HG02588 (cell line): Measurements from ENCODE around the gene SEPTIN12.
A peak's percentile ranks its signal among the peaks of the same experiment; 100 is the strongest.
"Not testable (repeated sequence)": the region's sequence is repeated elsewhere in the genome, so short reads cannot be mapped to it uniquely, and the experiment has no call there.

Source experiments
- ATAC-seq: cut with Tn5 transposase; IDR thresholded peaks from one replicate; pipeline ENCODE4 v1.9.1; 2021; ENCODE audit warnings: mild to moderate bottlenecking, moderate library complexity; ENCODE audit not compliant: unreplicated experiment

Gene SEPTIN12

DNA sequence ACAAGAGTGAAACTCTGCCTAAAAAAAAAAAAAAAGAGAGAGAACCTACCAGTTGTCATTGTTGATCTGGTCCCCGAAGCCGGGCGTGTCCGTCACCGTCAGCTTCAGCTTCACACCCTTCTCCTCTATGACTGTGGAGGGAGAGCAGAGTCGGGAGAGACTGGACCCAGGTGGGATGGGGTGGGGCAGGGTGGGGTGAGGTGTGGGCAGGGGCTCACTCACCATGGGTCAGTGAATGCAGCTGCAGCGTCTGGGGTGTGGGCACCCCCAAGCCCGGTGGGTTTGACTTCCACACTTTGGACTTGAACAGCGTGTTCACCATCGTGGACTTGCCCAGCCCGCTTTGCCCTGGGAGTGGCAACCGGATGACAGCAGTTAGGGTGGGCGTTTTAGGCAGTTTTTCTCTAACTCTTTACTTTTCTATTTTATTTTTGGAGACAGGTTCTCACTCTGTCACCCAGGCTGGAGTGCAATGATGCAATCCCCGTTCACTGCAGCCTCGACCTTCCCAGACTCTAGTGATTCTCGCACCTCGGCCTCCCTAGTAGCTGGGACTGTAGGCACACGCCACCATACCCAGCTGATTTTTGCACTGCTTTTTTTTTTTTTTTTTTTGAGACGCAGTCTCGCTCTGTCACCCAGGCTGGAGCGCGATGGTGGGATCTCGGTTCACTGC, 2.2 kb downstream of the SEPTIN12 start:
- ATAC-seq = no peak

DNA sequence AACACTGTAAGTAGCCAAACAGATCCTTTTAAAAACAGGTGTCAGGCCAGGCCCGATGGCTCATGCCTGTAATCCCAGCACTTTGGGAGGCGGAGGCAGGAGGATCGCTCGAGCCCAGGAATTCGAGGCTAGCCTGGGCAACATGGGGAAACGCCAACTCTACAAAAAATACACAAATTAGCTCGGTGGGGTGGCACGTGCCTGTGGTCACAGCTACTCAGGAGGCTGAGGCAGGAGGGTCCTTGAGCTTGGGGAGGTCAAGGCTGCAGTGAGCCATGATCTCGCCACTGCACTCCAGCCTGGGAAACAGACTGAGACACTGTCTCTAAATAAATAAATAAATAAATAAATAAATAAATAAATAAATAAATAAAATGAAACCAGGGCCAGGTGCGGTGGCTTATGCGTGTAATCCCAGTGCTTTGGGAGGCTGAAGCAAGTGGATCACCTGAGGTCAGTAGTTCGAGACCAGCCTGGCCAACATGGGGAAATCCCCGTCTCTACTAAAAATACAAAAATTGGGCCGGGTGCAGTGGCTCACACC, 3.6 kb downstream of the SEPTIN12 start:
- ATAC-seq = not testable (repeated sequence)

DNA sequence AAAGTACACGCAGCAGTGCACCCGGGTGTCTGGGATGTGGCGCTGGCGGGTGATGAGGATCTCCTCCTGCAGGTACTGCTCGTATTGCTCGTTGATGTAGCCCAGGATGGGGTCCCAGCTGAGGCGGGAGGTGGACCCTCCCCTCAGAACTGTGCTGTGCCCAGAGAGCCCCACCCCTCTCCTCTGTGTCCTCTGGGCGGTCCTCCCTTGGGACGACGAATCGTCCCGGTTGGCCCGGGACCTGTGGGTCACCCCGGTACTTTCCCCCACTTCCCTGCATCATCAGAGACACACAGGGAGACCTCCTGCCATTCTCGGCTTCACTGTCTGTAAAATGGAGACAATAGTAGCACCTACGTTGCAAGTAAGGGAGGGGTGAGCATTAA, 4.2 kb downstream of the SEPTIN12 start:
- ATAC-seq = no peak

DNA sequence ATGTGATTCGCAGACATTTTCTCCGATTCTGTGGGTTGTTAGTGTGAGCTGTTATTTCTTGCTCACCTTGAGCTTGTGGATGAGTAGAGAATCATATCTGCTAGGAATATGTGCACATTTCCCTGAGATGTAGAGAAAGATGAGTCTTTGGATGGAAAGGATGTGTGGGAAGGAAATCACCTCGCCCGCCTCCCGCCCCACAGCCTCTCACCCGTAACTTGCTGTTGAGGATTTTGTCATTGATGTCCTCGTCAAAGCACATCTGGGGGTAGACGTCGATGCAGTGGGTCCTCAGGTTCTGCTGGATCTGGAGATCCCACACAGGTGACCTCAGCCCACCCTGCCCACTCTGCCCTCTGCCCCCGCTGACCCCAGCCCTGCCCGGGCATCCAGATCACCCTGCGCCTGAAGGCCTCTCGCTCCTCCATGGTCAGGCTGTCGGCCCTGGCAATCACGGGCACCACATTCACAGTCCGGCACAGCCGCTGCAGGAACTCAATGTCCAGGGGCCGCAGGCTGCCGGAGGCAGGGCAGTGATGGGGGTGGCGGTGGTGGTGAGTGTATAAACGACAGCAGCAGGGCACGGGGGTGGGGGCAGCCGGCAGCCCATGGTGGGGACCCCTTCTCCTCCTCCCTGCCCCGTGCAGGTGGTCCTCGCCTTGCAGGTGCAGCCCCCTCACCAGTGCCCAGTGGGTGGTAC, 4.7 kb downstream of the SEPTIN12 start:
- ATAC-seq = no peak

DNA sequence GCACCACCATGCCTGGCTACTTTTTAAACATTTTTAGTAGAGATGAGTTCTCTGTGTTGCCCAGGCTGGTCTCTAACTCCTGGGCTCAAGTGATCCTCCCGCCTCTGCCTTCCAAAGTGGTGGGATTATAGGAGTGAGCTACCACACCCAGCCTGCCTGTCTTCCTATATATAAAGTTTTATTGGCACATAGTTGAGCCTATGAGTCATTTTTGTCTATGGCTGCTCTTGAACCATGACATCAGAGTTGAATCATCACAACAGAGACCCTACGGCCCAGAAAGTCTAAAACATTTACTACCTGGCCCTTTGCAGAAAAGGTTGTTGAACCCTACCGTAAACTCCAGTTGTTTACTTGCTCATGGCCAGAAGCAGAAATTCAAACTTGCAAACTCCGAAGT, 7.9 kb downstream of the SEPTIN12 start:
- ATAC-seq = no peak

DNA sequence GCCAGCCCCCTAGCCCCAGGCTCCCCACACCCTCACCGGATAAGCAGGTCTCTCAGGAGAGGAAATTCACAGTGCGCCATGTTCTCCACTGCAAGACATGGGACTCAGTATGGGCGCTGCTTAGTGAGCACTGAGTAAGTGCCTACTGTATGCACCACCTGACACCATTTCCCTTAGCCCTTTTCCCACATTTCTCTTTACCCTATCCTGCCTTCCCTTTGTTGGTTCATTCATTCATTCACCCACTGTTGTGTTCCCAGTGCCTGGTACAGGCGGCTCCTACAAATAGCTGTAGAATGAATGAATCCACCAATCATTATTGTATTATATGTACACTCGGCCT, 10.1 kb downstream of the SEPTIN12 start:
- no peak for ATAC-seq

DNA sequence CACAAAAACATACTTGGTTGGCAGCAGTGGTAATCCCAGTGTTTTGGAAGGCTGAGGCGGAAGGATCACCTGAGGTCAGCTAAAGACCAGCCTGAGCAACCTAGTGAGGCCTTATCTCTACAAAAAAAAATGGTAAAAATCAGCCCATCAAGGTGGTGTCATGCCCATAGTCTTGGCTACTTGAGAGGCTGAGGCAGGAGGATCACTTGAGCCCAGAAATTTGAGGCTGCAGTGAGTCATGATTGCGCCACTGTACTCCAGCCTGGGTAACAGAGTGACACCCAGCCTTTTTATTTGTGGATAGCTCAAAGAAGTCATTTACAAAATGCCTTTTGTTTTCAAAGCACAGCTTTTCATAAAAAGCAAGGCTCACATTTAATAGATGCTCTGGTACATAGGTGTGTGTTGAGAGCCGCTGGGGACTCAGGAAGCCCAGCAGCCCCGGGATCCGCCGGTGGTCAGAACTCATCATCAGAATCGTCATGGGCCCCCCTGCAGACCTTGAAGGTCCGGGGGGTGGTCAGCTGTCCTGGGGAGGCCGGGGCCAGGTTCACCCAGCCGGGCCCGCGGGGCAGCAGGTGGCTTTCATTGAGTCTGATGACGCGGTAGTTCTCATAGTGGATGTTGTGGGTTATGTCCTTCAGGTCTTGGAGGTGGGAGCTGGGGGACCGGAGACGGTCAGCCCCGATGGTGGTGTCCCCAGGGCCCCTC, 10.7 kb downstream of the SEPTIN12 start:
- ATAC-seq = no peak

DNA sequence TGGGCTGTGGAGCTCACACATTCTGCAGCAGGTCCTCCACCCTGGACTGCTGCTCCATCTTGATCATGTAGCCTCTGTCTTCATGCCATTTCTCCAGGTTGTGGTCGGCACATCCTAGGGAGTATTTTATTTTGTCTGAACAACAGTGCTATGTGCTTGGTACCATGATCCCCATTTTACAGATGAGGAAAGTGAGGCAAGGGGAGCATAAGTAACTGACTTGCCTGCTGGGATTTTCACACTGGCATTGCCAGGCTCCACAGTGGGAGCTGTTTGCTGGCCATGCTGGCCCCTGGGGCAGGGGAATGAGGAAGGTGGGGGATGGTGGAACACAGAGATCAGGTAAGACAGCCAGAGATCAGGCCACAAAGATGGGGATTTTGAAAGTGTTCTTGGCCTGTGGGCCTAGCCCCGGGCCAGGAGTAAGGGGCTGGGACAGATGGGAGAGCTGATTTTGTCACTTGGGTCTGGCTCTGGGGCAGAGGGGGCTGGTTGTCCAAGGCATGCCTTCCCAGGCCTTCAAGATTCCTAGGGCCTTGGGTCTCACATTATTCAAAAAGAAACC, 11.9 kb downstream of the SEPTIN12 start:
- ATAC-seq = no peak

DNA sequence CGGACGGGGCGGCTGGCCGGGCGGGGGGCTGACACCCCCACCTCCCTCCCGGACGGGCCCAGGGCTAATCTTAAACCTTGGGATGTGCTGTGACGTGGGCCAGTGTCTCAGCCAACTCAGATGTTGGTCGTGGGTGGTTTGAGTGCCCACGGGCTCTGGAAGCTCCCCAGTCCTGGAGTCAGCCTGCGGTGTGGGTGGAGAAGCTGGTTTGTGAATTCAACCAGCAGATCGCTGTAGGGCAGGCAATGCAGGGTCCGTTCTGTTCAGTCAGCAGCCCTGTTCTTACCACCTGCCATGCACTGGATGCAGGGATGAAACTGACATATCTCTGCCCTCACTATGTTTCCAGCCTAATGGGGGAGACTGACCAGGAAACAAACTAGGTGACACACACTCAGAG, 13.1 kb downstream of the SEPTIN12 start:
- ATAC-seq = no peak

DNA sequence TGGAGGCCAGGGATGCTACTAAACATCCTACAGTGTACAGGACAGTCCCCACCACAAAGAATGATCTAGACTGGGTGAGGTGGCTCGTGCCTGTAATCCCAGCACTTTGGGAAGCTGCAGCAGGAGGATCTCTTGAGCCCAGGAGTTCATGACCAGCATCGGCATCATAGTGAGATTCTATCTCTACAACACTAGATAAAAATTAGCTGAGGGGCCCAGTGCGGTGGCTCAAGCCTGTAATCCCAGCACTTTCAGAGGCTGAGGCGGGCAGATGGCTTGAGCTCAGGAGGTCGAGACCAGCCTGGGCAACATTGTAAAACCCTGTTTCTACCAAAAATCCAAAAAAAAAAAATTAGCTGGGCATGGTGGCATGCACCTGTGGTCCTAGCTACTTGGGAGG, 15.8 kb downstream of the SEPTIN12 start:
- ATAC-seq = no peak

DNA sequence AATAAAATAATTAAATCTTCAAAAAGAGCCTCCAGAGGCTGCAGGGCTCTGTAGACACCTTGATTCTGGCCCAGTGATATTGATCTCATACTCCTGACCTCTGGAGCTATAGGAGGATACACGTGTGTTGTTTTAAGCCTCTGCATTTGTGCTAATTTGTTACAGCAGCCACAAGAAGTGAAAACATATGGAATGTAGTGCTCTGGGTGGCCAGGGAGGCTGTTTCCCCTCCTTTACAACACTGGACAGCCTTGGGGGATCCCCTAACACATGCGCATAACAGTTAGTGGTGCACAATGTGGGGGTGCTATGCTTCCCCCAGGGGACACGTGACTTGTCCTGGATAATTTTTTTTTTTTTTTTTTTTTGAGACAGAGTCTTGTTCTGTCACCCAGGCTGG, 16.5 kb downstream of the SEPTIN12 start:
- no peak for ATAC-seq

DNA sequence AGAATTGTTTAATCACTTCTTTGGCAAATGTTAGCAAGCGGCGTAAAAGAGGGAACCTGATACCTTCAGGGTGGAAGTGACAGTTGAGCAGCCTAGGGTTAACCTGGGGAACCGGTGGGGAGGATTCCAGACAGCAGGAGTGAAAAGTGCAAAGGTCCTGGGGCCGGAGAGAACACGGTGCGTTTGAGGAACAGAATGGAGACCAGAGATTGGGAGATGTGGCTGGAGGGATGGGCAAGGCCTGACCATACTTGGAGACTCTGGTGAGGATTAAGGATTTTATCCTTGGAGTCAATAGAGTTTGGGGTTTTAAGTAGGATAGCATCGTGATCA, 18.9 kb downstream of the SEPTIN12 start:
- ATAC-seq = no peak

DNA sequence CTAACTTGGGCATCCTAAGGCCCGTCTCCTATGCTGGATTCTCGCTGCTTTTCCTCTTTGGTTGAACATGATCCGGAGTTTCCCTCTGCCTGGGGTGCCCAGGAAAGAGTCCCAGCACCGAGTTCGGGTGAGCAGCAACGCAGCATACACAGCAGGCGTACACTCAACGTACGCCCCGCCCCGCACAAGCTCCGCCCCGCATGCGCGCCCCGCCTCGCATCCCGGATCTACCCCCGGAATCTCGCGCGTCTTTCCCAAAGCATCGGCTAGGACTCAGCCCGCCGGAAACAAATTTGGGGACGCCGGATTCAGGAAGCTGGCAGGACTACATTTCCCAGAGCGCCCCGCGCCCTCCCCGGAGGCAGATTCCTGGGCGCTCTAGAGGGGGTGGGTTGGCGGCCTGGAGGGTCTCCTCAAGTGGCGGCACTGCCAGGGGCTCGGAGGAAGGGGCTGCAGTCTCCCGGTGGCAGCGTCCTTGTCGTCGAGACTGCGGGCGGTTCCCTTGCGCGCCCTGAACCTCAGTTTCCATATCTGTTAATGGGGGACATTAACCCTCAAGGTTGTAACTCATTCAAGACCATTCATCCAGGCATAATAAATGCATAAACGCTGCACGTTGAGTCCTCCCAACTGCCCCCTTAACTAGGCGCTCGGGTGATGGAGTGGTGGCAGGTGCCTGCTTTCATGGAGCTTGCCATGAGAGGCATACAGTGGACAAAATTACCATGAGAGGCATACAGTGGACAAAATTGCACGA, 19.4 kb downstream of the SEPTIN12 start:
- ATAC-seq = peak; percentile 53

DNA sequence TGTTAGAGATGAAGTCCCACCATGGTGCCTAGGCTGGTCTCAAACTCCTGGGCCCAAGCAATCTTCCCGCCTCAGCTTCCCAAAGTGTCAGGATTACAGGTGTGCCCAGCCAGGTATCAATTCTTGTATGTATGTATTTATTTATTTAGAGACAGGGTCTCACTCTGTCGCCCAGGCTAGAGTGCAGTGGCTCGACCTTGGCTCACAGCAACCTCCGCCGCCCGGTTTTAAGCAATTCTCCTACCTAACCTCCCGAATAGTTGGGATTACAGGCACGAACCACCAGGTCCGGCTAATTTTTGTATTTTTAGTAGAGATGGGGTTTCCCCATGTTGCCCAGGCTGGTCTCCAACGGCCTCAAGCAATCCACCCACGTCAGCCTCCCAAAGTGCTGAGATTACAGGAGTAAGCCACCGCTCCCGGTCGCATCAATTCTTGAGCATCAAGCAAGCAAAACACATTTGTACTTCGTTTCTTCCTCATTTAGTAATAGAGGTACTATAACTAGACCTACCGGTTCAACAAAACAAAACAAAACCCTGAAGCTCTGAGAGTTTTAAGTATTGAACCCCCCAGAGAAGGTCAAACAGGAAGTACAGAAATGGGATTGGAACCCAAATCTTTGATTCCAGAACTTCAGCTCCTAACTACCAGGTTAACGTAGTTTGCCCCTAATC, 20.1 kb downstream of the SEPTIN12 start:
- peak; percentile 2 for ATAC-seq

DNA sequence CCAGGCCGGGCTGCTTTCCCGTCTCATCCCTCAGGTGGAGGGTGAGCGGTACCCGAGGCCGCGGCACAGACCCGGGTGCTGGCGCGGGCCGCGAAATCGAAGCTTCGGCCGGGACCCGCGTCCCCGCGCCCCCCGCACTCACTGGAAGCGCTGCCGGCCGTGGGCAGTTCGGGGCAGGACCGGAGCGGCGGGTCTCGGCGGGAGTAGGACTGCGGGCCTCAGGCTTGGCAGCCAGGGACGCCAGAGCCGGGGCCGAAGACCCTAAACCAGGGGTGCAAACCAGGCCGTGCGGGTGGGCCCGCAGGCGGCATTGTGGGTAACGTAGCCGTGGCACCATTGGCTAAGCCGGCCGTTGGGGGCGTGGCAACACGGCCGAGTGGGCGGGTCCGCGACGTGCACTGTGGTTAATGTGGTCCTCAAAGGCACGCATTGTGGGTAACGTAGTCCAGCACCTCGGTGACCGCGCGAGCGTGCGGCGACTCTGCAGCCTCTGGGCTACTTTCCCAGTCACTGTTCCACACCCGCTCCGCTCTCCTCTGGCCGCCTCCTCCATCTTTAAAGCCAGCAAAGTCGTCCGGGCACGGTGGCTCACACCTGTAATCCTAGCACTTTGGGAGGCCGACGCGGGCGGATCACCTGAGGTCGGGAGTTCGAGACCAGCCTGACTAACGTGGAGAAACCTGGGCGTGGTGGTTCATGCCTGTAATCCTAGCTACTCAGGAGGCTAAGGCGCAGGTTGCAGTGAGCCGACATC, 21.1 kb downstream of the SEPTIN12 start, which contains the start of gene ZNF500:
Gene ZNF500, minus strand, starts transcription at position 288 of the 754 bp plus-strand sequence. CDS start 1,184 bp downstream, outside the sequence.
- ATAC-seq = peak; percentile 82

DNA sequence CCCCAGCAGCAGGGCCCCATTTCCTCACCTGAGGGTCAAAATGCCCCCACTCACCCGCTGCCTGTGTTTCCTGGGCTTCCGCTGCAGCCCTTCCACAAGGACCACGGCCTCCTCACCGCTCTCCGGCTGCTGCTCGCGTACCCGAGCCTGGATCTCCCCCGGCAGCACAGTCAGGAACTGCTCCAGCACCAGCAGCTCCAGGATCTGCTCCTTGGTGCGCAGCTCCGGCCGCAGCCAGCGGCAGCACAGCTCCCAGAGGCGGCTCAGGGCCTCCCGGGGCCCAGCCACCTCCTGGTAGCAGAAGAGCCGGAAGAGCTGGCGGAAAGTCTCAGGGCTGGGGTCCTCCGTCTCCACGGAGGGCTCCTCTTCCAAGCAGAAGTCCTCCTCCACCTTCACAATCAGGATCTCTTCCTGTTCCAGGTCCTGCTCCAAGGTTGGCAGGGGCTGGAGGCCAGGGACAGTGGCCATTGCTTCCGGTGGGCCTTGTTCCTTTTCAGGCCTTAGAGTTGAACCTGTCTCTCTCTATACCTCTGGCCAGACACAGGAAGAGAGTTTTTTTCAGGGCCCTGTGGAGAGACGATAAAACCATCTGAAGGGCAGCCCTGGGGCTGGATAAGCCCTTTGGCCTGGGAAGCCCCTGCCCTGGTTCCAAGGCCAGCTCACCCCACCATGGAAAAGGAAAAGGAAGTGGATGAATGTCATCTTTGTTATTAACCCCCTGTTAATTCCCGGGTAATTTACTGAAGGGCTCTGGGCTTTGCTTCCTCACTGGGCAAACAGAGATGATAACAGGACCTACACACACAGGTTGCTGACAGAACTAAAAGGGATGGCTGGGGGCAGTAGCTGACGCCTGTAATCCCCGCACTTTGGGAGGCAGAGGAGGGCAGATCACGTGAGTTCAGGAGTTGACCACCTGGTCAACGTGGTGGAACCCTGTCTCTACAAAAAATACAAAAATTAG, 22.4 kb downstream of the SEPTIN12 start:
- ATAC-seq = no peak

DNA sequence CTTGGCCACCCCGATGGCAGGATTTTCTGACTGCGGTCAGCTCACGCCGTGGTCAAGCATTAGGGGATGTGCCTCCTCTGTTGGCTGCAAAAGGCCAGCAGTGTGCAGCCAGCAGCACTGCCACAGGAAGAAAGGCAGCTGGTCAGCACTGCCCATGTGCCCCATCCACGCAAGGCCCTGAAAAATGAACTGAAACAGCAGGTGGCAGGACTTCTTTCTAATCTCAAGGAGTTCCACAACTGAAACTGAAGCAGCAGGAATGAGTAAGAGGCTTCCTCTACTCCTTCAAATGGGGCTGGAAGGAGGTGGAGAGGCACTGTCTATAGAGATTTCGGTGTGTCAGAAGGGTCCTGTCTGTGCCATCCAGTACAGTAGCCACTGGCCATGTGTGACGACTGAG, 24.4 kb downstream of the SEPTIN12 start:
- no peak for ATAC-seq

DNA sequence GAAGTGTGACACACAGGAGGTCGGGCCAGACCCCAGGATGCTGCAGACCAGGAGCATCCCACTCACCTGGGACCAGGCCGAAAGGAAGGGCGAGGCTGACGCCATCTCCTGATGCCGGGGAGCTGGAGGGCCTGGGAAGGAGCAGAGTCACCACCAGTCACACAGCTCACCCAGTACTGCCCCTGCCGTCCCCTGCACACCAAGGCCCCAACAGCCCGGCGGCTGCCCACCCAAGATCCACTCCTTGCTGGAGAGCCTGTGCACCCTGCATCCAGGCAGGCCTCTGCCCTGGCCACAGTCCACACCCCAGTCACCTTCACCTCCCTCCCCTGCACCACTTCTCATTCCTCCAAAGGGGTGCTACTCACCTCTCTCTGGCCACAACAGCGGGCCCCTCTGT, 25.9 kb downstream of the SEPTIN12 start:
- no peak for ATAC-seq
